BJ (cell line): ENCODE results near the gene MEF2D. TPM values are rescaled to one million over a fixed set of nuclear protein-coding genes. Genes with fewer than 3 reads are reported as not detected.

ENCODE experiments used
- CTCF ChIA-PET: fragments of 350-600 bp; formaldehyde crosslinking; extraction: SDS; loops from one replicate; lab custom pipeline; 2021; ENCODE audit warnings: antibody characterized with exemption, inconsistent platforms; lab: Yijun Ruan, JAX
- POLR2A ChIA-PET: fragments of 300-600 bp; sonication (Branson Sonifier 250); formaldehyde crosslinking; extraction: SDS; loops from one replicate; lab custom pipeline; 2021; ENCODE audit warnings: antibody characterized with exemption; lab: Charles Lee
- DNase-seq: peaks from one replicate; pipeline ENCODE4 v3.0.0-alpha.2; 2011; ENCODE audit warnings: low read depth
- H3K27me3 ChIP-seq: 2 replicates; pipeline ENCODE4 v1.6.0; 2011; ENCODE audit warnings: low read length; ENCODE audit not compliant: control insufficient read depth, insufficient read depth
- H3K36me3 ChIP-seq: 2 replicates; pipeline ENCODE4 v1.5.1; 2011; ENCODE audit warnings: low read length; ENCODE audit not compliant: control insufficient read depth, insufficient read depth
- H3K4me3 ChIP-seq: 2 replicates; pipeline ENCODE4 v1.5.1; 2011; ENCODE audit warnings: low read depth, mild to moderate bottlenecking, control low read depth, low read length
- polyA plus RNA-seq: library from polyadenylated mRNA; depleted of rRNA; stranded (reverse); fragments of >200 nt; gene quantifications from 2 replicates; pipeline ENCODE4 v1.2.3, GENCODE V29; 2011
- TF ChIP-seq, protein P1 (sequence below): IDR thresholded peaks from 2 replicates; pipeline ENCODE4 v1.5.1; 2011; ENCODE audit warnings: low read depth, mild to moderate bottlenecking, control low read depth, inconsistent platforms, low read length, moderate library complexity; ENCODE audit not compliant: insufficient read depth

MEF2D gene
- polyA plus RNA-seq, 1 experiment = 15.1 TPM

DNA sequence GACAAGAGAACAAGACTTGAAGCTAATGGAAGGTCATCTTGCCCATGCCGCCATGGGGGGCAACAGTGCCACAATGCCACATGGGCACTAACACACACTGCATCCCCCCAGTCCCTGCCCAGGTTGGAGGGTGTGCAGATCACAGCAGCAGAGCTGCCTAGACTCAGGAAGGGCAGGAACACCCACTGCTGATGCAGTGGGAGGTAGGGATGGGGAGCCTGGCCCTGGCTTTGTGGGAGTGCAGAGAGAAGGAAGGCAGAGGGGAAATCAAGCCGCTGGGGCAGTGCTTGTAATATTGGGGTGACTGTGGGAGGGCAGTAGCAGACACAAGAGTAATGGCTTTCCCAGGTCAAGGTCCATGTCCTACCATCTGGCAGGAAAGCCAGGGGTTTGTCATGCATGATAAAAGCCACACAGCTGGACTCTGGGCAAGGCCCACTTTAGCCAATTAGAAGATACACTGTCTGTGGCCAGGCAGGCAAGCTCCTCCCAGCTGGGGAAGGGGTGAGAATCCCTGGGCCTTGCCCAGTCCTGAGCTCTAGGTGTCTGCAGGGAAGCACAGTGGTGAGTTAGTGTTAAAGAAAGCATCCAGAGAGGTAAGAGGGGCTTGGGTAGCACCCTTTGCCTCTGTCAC, 25.4 kb upstream of the MEF2D start:
- Histone ChIP-seq H3K27me3 (no peaks in the 10 kb centered on the region), H3K4me3 (no peak overlapping the region), H3K36me3 (peaks cover 6% of the 10 kb centered on the region)
- ChIA-PET POLR2A (no interaction called here), CTCF (interaction anchor here (0.8 to 1.6 kb wide), 3 partner anchors 35 to 69 kb away, joined by 3 to 4 read pairs (median 4); no protein-coding TSS in a partner anchor)
- TF ChIP-seq, protein P1, sequence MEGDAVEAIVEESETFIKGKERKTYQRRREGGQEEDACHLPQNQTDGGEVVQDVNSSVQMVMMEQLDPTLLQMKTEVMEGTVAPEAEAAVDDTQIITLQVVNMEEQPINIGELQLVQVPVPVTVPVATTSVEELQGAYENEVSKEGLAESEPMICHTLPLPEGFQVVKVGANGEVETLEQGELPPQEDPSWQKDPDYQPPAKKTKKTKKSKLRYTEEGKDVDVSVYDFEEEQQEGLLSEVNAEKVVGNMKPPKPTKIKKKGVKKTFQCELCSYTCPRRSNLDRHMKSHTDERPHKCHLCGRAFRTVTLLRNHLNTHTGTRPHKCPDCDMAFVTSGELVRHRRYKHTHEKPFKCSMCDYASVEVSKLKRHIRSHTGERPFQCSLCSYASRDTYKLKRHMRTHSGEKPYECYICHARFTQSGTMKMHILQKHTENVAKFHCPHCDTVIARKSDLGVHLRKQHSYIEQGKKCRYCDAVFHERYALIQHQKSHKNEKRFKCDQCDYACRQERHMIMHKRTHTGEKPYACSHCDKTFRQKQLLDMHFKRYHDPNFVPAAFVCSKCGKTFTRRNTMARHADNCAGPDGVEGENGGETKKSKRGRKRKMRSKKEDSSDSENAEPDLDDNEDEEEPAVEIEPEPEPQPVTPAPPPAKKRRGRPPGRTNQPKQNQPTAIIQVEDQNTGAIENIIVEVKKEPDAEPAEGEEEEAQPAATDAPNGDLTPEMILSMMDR = no peak
- DNase-seq = no peak

DNA sequence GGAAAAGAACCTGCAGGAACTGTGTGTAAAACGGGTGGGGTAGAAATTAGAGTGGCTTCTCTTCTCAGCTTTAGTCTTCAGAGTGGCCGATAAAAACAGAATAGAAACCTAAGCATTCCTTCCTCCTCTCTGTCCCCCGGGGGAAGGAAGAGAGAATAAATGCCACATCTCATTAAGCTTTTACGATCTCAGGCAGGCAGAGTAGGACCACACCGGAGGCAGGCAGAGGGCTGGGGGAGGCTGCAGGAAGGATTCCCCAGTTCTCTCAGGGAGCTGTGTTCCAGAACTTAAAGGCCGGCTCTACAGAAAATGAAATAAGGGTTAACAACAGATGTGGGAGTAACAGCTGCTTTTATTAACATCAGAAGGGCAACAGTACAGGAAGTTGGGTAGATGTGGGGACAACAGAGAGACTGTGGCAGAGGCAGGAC, 24.5 kb upstream of the MEF2D start:
- DNase-seq = no peak
- ChIA-PET CTCF (interaction anchor here (1.3 to 1.6 kb wide), 2 partner anchors 34 to 68 kb away, joined by 3 to 4 read pairs; no protein-coding TSS in a partner anchor), POLR2A (interaction anchor here (0.6 kb wide), 1 partner anchor 176 kb away, joined by 10 read pairs; no protein-coding TSS in a partner anchor)
- Histone ChIP-seq H3K27me3 (no peaks in the 10 kb centered on the region), H3K4me3 (no peak overlapping the region), H3K36me3 (peaks cover 5% of the 10 kb centered on the region)
- TF ChIP-seq, protein P1 = no peak

DNA sequence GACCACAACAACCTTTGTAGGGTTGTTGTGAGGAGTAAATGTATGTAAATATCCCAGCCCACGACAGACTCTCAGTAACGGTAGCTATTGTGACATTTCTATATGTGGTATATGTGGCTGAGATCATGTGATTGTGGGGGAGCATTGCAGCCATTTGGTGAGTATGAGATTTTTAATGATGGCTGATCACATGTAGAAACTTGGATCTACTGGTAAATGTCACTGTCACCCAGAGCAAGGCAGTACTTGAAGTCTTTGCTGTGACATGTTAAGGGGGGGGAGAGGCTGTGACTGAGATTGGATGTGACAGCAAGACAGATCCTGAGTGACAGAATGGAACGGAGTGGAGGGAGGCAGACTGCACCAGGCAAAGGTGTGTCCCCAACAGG, 23.9 kb upstream of the MEF2D start:
- DNase-seq = no peak
- POLR2A ChIA-PET = no interaction called here
- TF ChIP-seq, protein P1 = no peak
- no peak overlapping the region for H3K4me3 ChIP-seq
- H3K36me3 ChIP-seq = peaks cover 5% of the 10 kb centered on the region
- CTCF ChIA-PET = interaction anchor here (1.3 to 1.6 kb wide), 2 partner anchors 33 to 67 kb away, joined by 3 to 4 read pairs; no protein-coding TSS in a partner anchor
- H3K27me3 ChIP-seq = no peaks in the 10 kb centered on the region

DNA sequence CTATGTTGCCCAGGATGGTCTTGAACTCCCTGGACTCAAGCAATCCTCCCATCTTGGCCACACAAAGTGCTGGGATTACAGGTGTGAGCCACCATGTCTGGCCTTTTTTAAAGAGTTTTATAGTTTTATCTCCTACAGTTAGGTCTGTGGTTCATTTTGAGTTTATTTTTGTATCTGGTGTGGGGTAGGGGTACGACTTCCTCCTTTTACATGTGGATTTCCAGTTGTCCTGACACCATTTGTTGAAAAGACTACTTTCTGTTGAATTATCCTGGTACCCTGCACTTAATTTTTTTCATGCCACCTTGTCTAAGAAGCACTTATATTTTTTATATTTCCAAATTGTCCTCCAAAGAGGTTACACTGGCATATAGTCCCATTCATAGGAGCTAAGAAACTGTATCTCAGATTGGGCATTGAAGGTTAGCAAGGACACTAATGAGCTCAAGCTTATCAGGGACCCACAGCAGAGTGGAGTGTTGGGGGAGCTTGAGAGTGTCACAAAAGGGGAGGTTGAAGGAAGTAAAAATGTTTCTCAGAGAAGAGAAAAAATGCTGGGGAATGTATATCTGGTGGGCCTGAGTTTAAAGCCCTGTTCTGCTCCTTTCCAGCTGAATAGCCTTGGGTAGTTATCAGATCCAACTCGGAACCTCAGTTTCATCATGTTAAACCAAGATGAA, 23.4 kb upstream of the MEF2D start:
- H3K36me3 ChIP-seq = peaks cover 4% of the 10 kb centered on the region
- no peak overlapping the region for H3K4me3 ChIP-seq
- no peak for DNase-seq
- TF ChIP-seq, protein P1 = no peak
- POLR2A ChIA-PET = no interaction called here
- no peaks in the 10 kb centered on the region for H3K27me3 ChIP-seq
- CTCF ChIA-PET = interaction anchor here (1.6 kb wide), 1 partner anchor 33 kb away, joined by 3 read pairs; no protein-coding TSS in a partner anchor

DNA sequence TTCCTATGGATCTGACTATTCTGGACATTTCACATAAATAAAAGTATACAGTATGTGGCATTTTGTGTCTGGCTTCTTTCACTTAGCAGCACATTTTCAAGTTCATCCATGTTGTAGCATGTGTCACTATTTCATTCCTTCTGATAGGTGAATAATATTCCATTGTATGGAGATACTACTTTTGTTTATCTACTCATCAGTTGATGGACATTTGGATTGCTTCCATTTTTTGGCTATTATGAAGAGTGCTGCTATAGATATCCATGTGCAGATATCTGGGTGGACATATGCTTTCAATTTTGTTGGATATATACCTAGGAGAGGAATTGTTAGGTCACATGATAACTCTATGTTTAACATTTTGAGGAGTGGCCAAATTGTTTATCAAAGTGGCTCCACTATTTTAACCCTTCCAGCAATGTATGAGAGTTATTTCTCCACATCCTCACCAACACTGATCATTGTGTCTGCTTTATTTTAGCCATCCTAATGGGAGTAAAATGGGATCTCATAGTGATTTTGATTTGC, 21.9 kb upstream of the MEF2D start:
- DNase-seq = no peak
- ChIA-PET POLR2A (no interaction called here), CTCF (no interaction called here)
- H3K36me3 ChIP-seq = no peaks in the 10 kb centered on the region; the same call in 1 of the 2 replicates
- TF ChIP-seq, protein P1 = no peak
- no peak overlapping the region for H3K4me3 ChIP-seq
- H3K27me3 ChIP-seq = no peaks in the 10 kb centered on the region
